IMR-90 (cell line): ENCODE measurements around the gene PLEKHH1.

Source experiments
- BHLHE40 ChIP-seq: fragments of 150-350 bp; IDR thresholded peaks from 2 replicates; pipeline ENCODE4 v1.6.1; 2016; ENCODE audit warnings: mild to moderate bottlenecking, low read depth, low read length
- CTCF ChIP-seq: conservative IDR thresholded peaks from 2 replicates; pipeline ENCODE4 v1.5.1; 2012; ENCODE audit warnings: mild to moderate bottlenecking, low read depth, low read length, improper control_type of control experiment
- POLR2A ChIP-seq: IDR thresholded peaks from 2 replicates; pipeline ENCODE4 v1.6.1; 2012; ENCODE audit warnings: mild to moderate bottlenecking, low read depth, low read length
- USF2 ChIP-seq: fragments of 150-350 bp; IDR thresholded peaks from 2 replicates; pipeline ENCODE4 v1.6.1; 2017; ENCODE audit warnings: mild to moderate bottlenecking, antibody characterized with exemption, low read length, low read depth

- no peak for TF ChIP-seq CTCF
- no peak for TF ChIP-seq BHLHE40
- TF ChIP-seq USF2: no peak
- TF ChIP-seq POLR2A: no peak
Observed at GRCh38 chr14:67538501-67538900, 5.4 kb downstream of the PLEKHH1 start.
